HepG2 (cell line): ENCODE measurements around the gene LASP1. TPM values are rescaled to one million over a fixed set of nuclear protein-coding genes. Genes with fewer than 3 reads are reported as not detected.
A peak's percentile ranks its signal among the peaks of the same experiment; 100 is the strongest.

ENCODE experiments used
- BHLHE40 ChIP-seq: IDR thresholded peaks from 2 replicates; pipeline ENCODE4 v1.6.1; 2011; ENCODE audit warnings: low read length, improper control_type of control experiment
- HIC2 ChIP-seq: sonication (generic); formaldehyde crosslinking; IDR thresholded peaks from 2 replicates; pipeline ENCODE4 v1.9.0; 2022; ENCODE audit warnings: low read depth, missing genetic modification reagents
- HOMEZ ChIP-seq: IDR thresholded peaks from 2 replicates; pipeline ENCODE4 v1.6.1; 2016; ENCODE audit warnings: low read depth
- HOXA9 ChIP-seq: sonication (generic); formaldehyde crosslinking; IDR thresholded peaks from 2 replicates; pipeline ENCODE4 v1.8.1; 2022; ENCODE audit warnings: missing genetic modification reagents, mild to moderate bottlenecking, moderate library complexity, borderline replicate concordance
- NCOA2 ChIP-seq: sonication (generic); formaldehyde crosslinking; IDR thresholded peaks from 2 replicates; pipeline ENCODE4 v1.8.0; 2022; ENCODE audit warnings: inconsistent platforms
- NFYC ChIP-seq: IDR thresholded peaks from 2 replicates; pipeline ENCODE4 v1.6.1; 2016; ENCODE audit warnings: missing genetic modification reagents, missing compliant biosample characterization
- NR0B2 ChIP-seq: sonication (generic); formaldehyde crosslinking; IDR thresholded peaks from 2 replicates; pipeline ENCODE4 v1.4.0; 2020; ENCODE audit warnings: mild to moderate bottlenecking, missing genetic modification reagents
- NR1H2 ChIP-seq: sonication (generic); formaldehyde crosslinking; IDR thresholded peaks from 2 replicates; pipeline ENCODE4 v1.8.1; 2022; ENCODE audit warnings: low read depth, missing genetic modification reagents, borderline replicate concordance
- POLR2G ChIP-seq: fragments of 200-400 bp; formaldehyde crosslinking; IDR thresholded peaks from 2 replicates; pipeline ENCODE4 v1.6.1; 2018; ENCODE audit warnings: mild to moderate bottlenecking, low read depth, low read length, moderate library complexity
- PRDM4 ChIP-seq: sonication (generic); formaldehyde crosslinking; IDR thresholded peaks from 2 replicates; pipeline ENCODE4 v1.9.0; 2021; ENCODE audit warnings: missing genetic modification reagents, borderline replicate concordance
- ZNF34 ChIP-seq: sonication (generic); formaldehyde crosslinking; IDR thresholded peaks from 2 replicates; pipeline ENCODE4 v1.4.0; 2020; ENCODE audit warnings: mild to moderate bottlenecking, missing genetic modification reagents, borderline replicate concordance
- ZNF501 ChIP-seq: sonication (generic); formaldehyde crosslinking; IDR thresholded peaks from 2 replicates; pipeline ENCODE4 v1.5.1; 2020; ENCODE audit warnings: mild to moderate bottlenecking, moderate library complexity, missing genetic modification reagents
- ZNF605 ChIP-seq: sonication (generic); formaldehyde crosslinking; IDR thresholded peaks from 2 replicates; pipeline ENCODE4 v1.8.0; 2022; ENCODE audit warnings: mild to moderate bottlenecking, missing genetic modification reagents
- ZSCAN5A ChIP-seq: sonication (generic); formaldehyde crosslinking; IDR thresholded peaks from 2 replicates; pipeline ENCODE4 v1.8.0; 2022; ENCODE audit warnings: mild to moderate bottlenecking, missing genetic modification reagents, borderline replicate concordance
- polyA plus RNA-seq, 8 experiments: library from polyadenylated mRNA; depleted of rRNA in 3 of 8; stranded (reverse) in 7 of 8; unstranded in 1 of 8; fragments of >200 nt; fragmentation: Illumina TruSeq in 4 of 8; extraction: Trizol in 4 of 8; gene quantifications; 2 replicates each; pipeline versions ENCODE4 v1.2.1 to v1.2.3, GENCODE V29; 2011 to 2016; ENCODE audit warnings: low read depth in 4 of 8, missing spikeins in 1 of 8, mixed read lengths in 1 of 8; ENCODE audit not compliant: insufficient read depth in 1 of 8
- total RNA-seq, 5 experiments: library from RNA; depleted of rRNA; stranded (reverse); fragments of >200 nt; fragmentation: Illumina TruSeq; extraction: Trizol; gene quantifications; 2 replicates each; pipeline ENCODE4 v1.2.3, GENCODE V29; 2016; ENCODE audit warnings: low read depth in 1 of 5
- TF ChIP-seq, protein P1 (sequence below): sonication (generic); formaldehyde crosslinking; IDR thresholded peaks from 2 replicates; pipeline ENCODE4 v1.5.0; 2020; ENCODE audit warnings: missing genetic modification reagents
- TF ChIP-seq, protein P2 (sequence below): IDR thresholded peaks from 2 replicates; pipeline ENCODE4 v1.6.1; 2012; ENCODE audit warnings: inconsistent platforms
- TF ChIP-seq, protein P3 (sequence below): IDR thresholded peaks from 2 replicates; pipeline ENCODE4 v1.6.1; 2016; ENCODE audit warnings: low read depth, control low read depth

LASP1 gene
- total and polyA plus RNA-seq, 2 of the 13 experiments (the other 11 are each of a cell fraction or from before 2014, with no cell fraction given) = 70.1 to 97.0 TPM

DNA sequence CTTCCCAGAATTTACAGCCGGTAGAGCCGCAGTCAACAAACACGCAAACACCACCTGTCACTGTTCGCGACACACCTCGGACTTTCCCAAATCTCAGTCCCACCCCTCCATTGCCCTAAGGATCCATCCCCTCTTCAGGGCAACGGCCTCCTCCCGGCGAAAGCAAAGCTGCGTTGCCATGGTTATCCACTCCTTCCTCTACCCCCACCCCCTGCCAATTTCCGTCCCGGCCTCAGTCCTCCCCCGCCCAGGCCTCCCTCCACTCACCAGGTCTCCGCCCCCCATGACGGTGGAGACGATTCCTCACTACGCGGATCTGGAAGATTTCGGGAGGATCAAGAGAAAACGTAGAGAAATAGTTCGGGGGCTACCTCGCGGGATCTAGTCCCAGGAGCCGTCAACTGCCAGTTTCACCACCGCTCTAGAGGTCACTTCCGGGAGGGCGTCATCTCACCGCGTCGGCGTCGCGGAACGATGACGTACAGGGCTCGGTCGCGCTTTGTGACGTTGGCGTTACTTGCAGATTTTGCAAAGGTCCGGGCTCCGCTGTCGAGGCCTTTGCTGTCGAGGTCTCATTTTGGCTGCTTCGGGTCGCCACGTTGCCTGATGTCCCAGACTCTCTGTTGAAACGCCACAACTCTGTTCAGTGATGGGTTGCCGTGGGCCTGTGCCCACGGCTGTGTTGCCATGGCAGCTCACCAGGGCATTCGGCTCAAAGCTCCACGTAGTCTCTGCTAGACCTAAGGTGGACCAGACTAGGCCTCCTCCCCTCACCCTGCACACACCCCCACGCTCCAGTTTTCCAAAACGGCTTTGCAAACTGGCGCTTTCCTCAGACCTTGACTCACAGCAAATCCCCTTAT, 44.7 kb upstream of the LASP1 start, which contains the start of gene CWC25 (continued):
- peak; percentile 54; the same call in 1 of the 2 replicates for TF ChIP-seq BHLHE40
- no peak for TF ChIP-seq HOXA9 (CRISPR knock-in tag)
- TF ChIP-seq ZNF605 (CRISPR knock-in tag) = peak; percentile 95
- TF ChIP-seq NR0B2 (CRISPR knock-in tag) = peak; percentile 95
- TF ChIP-seq, protein P1, sequence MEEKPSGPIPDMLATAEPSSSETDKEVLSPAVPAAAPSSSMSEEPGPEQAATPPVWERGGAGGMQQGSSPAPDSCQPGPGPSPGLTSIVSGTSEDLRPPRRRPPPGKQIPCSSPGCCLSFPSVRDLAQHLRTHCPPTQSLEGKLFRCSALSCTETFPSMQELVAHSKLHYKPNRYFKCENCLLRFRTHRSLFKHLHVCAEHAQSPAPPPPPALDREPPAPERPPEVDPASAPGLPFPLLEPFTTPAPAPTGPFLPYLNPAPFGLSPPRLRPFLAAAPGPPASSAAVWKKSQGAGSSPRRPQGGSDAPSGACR = peak; percentile 96
- TF ChIP-seq NR1H2 (CRISPR knock-in tag) = 0 out of 2 replicates have a peak, but pooled peaks have one; percentile 73
- TF ChIP-seq, protein P2, sequence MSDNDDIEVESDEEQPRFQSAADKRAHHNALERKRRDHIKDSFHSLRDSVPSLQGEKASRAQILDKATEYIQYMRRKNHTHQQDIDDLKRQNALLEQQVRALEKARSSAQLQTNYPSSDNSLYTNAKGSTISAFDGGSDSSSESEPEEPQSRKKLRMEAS = peak; percentile 91
- TF ChIP-seq ZNF34 (CRISPR knock-in tag) = peak; percentile 84; the same call in 1 of the 2 replicates
- TF ChIP-seq, protein P3, sequence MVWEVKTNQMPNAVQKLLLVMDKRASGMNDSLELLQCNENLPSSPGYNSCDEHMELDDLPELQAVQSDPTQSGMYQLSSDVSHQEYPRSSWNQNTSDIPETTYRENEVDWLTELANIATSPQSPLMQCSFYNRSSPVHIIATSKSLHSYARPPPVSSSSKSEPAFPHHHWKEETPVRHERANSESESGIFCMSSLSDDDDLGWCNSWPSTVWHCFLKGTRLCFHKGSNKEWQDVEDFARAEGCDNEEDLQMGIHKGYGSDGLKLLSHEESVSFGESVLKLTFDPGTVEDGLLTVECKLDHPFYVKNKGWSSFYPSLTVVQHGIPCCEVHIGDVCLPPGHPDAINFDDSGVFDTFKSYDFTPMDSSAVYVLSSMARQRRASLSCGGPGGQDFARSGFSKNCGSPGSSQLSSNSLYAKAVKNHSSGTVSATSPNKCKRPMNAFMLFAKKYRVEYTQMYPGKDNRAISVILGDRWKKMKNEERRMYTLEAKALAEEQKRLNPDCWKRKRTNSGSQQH = peak; percentile 99
- 0 out of 2 replicates have a peak, but pooled peaks have one; percentile 40 for TF ChIP-seq HOMEZ (CRISPR knock-in tag)
- TF ChIP-seq ZSCAN5A (CRISPR knock-in tag) = peak; percentile 63; the same call in 1 of the 2 replicates
- TF ChIP-seq POLR2G = peak; percentile 98
- peak; percentile 68 for TF ChIP-seq NFYC (CRISPR knock-in tag)
- TF ChIP-seq HIC2 (CRISPR knock-in tag) = peak; percentile 56; the same call in 1 of the 2 replicates
- peak; percentile 97 for TF ChIP-seq ZNF501
- peak; percentile 67; the same call in 1 of the 2 replicates for TF ChIP-seq NCOA2 (CRISPR knock-in tag)
- TF ChIP-seq PRDM4 (CRISPR knock-in tag) = no peak
